ENCODE data around the gene PDZD2.
"Not testable (repeated sequence)": the region's sequence is repeated elsewhere in the genome, so short reads cannot be mapped to it uniquely, and the experiment has no call there.

PDZD2 gene

GRCh38 chr5:31661257-31661656 is 22.3 kb downstream of the PDZD2 start:
- no peaks in the 10 kb centered on the region for H3K9me3 ChIP-seq (ENCODE audit: control insufficient read depth in 1 of 2, low read length in 2 of 2)

GRCh38 chr5:31663519-31663918 is 24.6 kb downstream of the PDZD2 start:
- H3K9me3 ChIP-seq (ENCODE audit: control insufficient read depth in 1 of 2, low read length in 2 of 2): no peaks in the 10 kb centered on the region
- no peak overlapping the region for H3K4me3 ChIP-seq (ENCODE audit: low read depth in 1 of 2, low read length in 2 of 2)
- H3K4me1 ChIP-seq (ENCODE audit: control insufficient read depth in 1 of 2, insufficient read depth in 2 of 2, low read length in 2 of 2): no peaks in the 10 kb centered on the region
- no peaks in the 10 kb centered on the region for H3K27me3 ChIP-seq (ENCODE audit: low read depth, low read length)
- no peaks in the 10 kb centered on the region for H3K36me3 ChIP-seq (ENCODE audit: control insufficient read depth in 1 of 2, insufficient read depth in 2 of 2, low read length in 2 of 2)
- H3K27ac ChIP-seq (ENCODE audit: low read length): no peak overlapping the region

More at GRCh38 chr5:31661257-31661656, 22.3 kb downstream of the PDZD2 start:
- Histone ChIP-seq H3K27me3 (ENCODE audit: low read depth, low read length) (no peaks in the 10 kb centered on the region), H3K36me3 (ENCODE audit: control insufficient read depth in 1 of 2, insufficient read depth in 2 of 2, low read length in 2 of 2) (no peaks in the 10 kb centered on the region), H3K4me3 (ENCODE audit: low read depth in 1 of 2, low read length in 2 of 2) (no peak overlapping the region), H3K27ac (ENCODE audit: low read length) (no peak overlapping the region), H3K4me1 (ENCODE audit: control insufficient read depth in 1 of 2, insufficient read depth in 2 of 2, low read length in 2 of 2) (no peaks in the 10 kb centered on the region)

GRCh38 chr5:31664566-31664965 is 25.6 kb downstream of the PDZD2 start:
- no peak overlapping the region for H3K27ac ChIP-seq (ENCODE audit: low read length)
- H3K4me3 ChIP-seq (ENCODE audit: low read depth in 1 of 2, low read length in 2 of 2): no peak overlapping the region
- H3K4me1 ChIP-seq (ENCODE audit: control insufficient read depth in 1 of 2, insufficient read depth in 2 of 2, low read length in 2 of 2): no peaks in the 10 kb centered on the region
- H3K36me3 ChIP-seq (ENCODE audit: control insufficient read depth in 1 of 2, insufficient read depth in 2 of 2, low read length in 2 of 2): no peaks in the 10 kb centered on the region
- no peaks in the 10 kb centered on the region for H3K9me3 ChIP-seq (ENCODE audit: control insufficient read depth in 1 of 2, low read length in 2 of 2)
- no peaks in the 10 kb centered on the region for H3K27me3 ChIP-seq (ENCODE audit: low read depth, low read length)

GRCh38 chr5:31671339-31671741 is 32.4 kb downstream of the PDZD2 start:
- no peak overlapping the region for H3K4me3 ChIP-seq (ENCODE audit: low read depth in 1 of 2, low read length in 2 of 2)
- no peak overlapping the region for H3K27ac ChIP-seq (ENCODE audit: low read length)
- no peaks in the 10 kb centered on the region for H3K27me3 ChIP-seq (ENCODE audit: low read depth, low read length)
- no peaks in the 10 kb centered on the region for H3K9me3 ChIP-seq (ENCODE audit: control insufficient read depth in 1 of 2, low read length in 2 of 2)
- no peaks in the 10 kb centered on the region for H3K36me3 ChIP-seq (ENCODE audit: control insufficient read depth in 1 of 2, insufficient read depth in 2 of 2, low read length in 2 of 2)
- H3K4me1 ChIP-seq (ENCODE audit: control insufficient read depth in 1 of 2, insufficient read depth in 2 of 2, low read length in 2 of 2): no peaks in the 10 kb centered on the region

GRCh38 chr5:31674371-31674951 is 35.5 kb downstream of the PDZD2 start:
- H3K4me1 ChIP-seq (ENCODE audit: control insufficient read depth in 1 of 2, insufficient read depth in 2 of 2, low read length in 2 of 2): no peaks in the 10 kb centered on the region
- no peaks in the 10 kb centered on the region for H3K9me3 ChIP-seq (ENCODE audit: control insufficient read depth in 1 of 2, low read length in 2 of 2)
- no peaks in the 10 kb centered on the region for H3K27me3 ChIP-seq (ENCODE audit: low read depth, low read length)
- no peak overlapping the region for H3K27ac ChIP-seq (ENCODE audit: low read length)
- no peaks in the 10 kb centered on the region for H3K36me3 ChIP-seq (ENCODE audit: control insufficient read depth in 1 of 2, insufficient read depth in 2 of 2, low read length in 2 of 2)
- no peak overlapping the region for H3K4me3 ChIP-seq (ENCODE audit: low read depth in 1 of 2, low read length in 2 of 2)

GRCh38 chr5:31675472-31675871 is 36.5 kb downstream of the PDZD2 start:
- no peak overlapping the region for H3K27ac ChIP-seq (ENCODE audit: low read length)
- H3K36me3 ChIP-seq (ENCODE audit: control insufficient read depth in 1 of 2, insufficient read depth in 2 of 2, low read length in 2 of 2): no peaks in the 10 kb centered on the region
- no peaks in the 10 kb centered on the region for H3K27me3 ChIP-seq (ENCODE audit: low read depth, low read length)
- no peaks in the 10 kb centered on the region for H3K9me3 ChIP-seq (ENCODE audit: control insufficient read depth in 1 of 2, low read length in 2 of 2)
- no peaks in the 10 kb centered on the region for H3K4me1 ChIP-seq (ENCODE audit: control insufficient read depth in 1 of 2, insufficient read depth in 2 of 2, low read length in 2 of 2)
- no peak overlapping the region for H3K4me3 ChIP-seq (ENCODE audit: low read depth in 1 of 2, low read length in 2 of 2)

GRCh38 chr5:31678180-31678579 is 39.2 kb downstream of the PDZD2 start:
- Histone ChIP-seq H3K4me3 (ENCODE audit: low read depth in 1 of 2, low read length in 2 of 2) (no peak overlapping the region), H3K9me3 (ENCODE audit: control insufficient read depth in 1 of 2, low read length in 2 of 2) (no peaks in the 10 kb centered on the region), H3K36me3 (ENCODE audit: control insufficient read depth in 1 of 2, insufficient read depth in 2 of 2, low read length in 2 of 2) (no peaks in the 10 kb centered on the region), H3K27ac (ENCODE audit: low read length) (no peak overlapping the region), H3K27me3 (ENCODE audit: low read depth, low read length) (no peaks in the 10 kb centered on the region), H3K4me1 (ENCODE audit: control insufficient read depth in 1 of 2, insufficient read depth in 2 of 2, low read length in 2 of 2) (no peaks in the 10 kb centered on the region)

- H3K4me1 ChIP-seq (ENCODE audit: control insufficient read depth in 1 of 2, insufficient read depth in 2 of 2, low read length in 2 of 2): no peaks in the 10 kb centered on the region
- no peak overlapping the region for H3K27ac ChIP-seq (ENCODE audit: low read length)
- no peaks in the 10 kb centered on the region for H3K9me3 ChIP-seq (ENCODE audit: control insufficient read depth in 1 of 2, low read length in 2 of 2)
- H3K27me3 ChIP-seq (ENCODE audit: low read depth, low read length): no peaks in the 10 kb centered on the region
- H3K4me3 ChIP-seq (ENCODE audit: low read depth in 1 of 2, low read length in 2 of 2): no peak overlapping the region
- no peaks in the 10 kb centered on the region for H3K36me3 ChIP-seq (ENCODE audit: control insufficient read depth in 1 of 2, insufficient read depth in 2 of 2, low read length in 2 of 2)
Measured at GRCh38 chr5:31680528-31680927, 41.6 kb downstream of the PDZD2 start.

- H3K27ac ChIP-seq (ENCODE audit: low read length): no peak overlapping the region
- no peaks in the 10 kb centered on the region for H3K27me3 ChIP-seq (ENCODE audit: low read depth, low read length)
- no peak overlapping the region for H3K4me3 ChIP-seq (ENCODE audit: low read depth in 1 of 2, low read length in 2 of 2)
- no peaks in the 10 kb centered on the region for H3K36me3 ChIP-seq (ENCODE audit: control insufficient read depth in 1 of 2, insufficient read depth in 2 of 2, low read length in 2 of 2)
- no peaks in the 10 kb centered on the region for H3K4me1 ChIP-seq (ENCODE audit: control insufficient read depth in 1 of 2, insufficient read depth in 2 of 2, low read length in 2 of 2)
- H3K9me3 ChIP-seq (ENCODE audit: control insufficient read depth in 1 of 2, low read length in 2 of 2): no peaks in the 10 kb centered on the region
Measured at GRCh38 chr5:31682025-31682424, 43.1 kb downstream of the PDZD2 start.

GRCh38 chr5:31682851-31683250 is 43.9 kb downstream of the PDZD2 start:
- no peaks in the 10 kb centered on the region for H3K4me1 ChIP-seq (ENCODE audit: control insufficient read depth in 1 of 2, insufficient read depth in 2 of 2, low read length in 2 of 2)
- H3K36me3 ChIP-seq (ENCODE audit: control insufficient read depth in 1 of 2, insufficient read depth in 2 of 2, low read length in 2 of 2): no peaks in the 10 kb centered on the region
- no peak overlapping the region for H3K27ac ChIP-seq (ENCODE audit: low read length)
- H3K27me3 ChIP-seq (ENCODE audit: low read depth, low read length): no peaks in the 10 kb centered on the region
- no peak overlapping the region for H3K4me3 ChIP-seq (ENCODE audit: low read depth in 1 of 2, low read length in 2 of 2)
- no peaks in the 10 kb centered on the region for H3K9me3 ChIP-seq (ENCODE audit: control insufficient read depth in 1 of 2, low read length in 2 of 2)

- H3K36me3 ChIP-seq (ENCODE audit: control insufficient read depth in 1 of 2, insufficient read depth in 2 of 2, low read length in 2 of 2): no peaks in the 10 kb centered on the region
- no peak overlapping the region for H3K27ac ChIP-seq (ENCODE audit: low read length)
- H3K27me3 ChIP-seq (ENCODE audit: low read depth, low read length): no peaks in the 10 kb centered on the region
- H3K9me3 ChIP-seq (ENCODE audit: control insufficient read depth in 1 of 2, low read length in 2 of 2): no peaks in the 10 kb centered on the region
- no peaks in the 10 kb centered on the region for H3K4me1 ChIP-seq (ENCODE audit: control insufficient read depth in 1 of 2, insufficient read depth in 2 of 2, low read length in 2 of 2)
- H3K4me3 ChIP-seq (ENCODE audit: low read depth in 1 of 2, low read length in 2 of 2): no peak overlapping the region
Measured at GRCh38 chr5:31688515-31689092, 49.7 kb downstream of the PDZD2 start.

- H3K4me3 ChIP-seq (ENCODE audit: low read depth in 1 of 2, low read length in 2 of 2); H3K27me3 ChIP-seq (ENCODE audit: low read depth, low read length); H3K36me3 ChIP-seq (ENCODE audit: control insufficient read depth in 1 of 2, insufficient read depth in 2 of 2, low read length in 2 of 2); H3K27ac ChIP-seq (ENCODE audit: low read length); H3K4me1 ChIP-seq (ENCODE audit: control insufficient read depth in 1 of 2, insufficient read depth in 2 of 2, low read length in 2 of 2); H3K9me3 ChIP-seq (ENCODE audit: control insufficient read depth in 1 of 2, low read length in 2 of 2): not testable (repeated sequence)
Measured at GRCh38 chr5:31691408-31691807, 52.5 kb downstream of the PDZD2 start.

All from muscle layer of duodenum (tissue), 2 donors.